GM12878 (cell line): ENCODE data around the gene DGKI. TPM values are rescaled to one million over a fixed set of nuclear protein-coding genes. Genes with fewer than 3 reads are reported as not detected.

Source experiments
- ATAC-seq: fragments of 200-7000 bp; cut with Tn5 transposase; 3 replicates; pipeline ENCODE4 v1.9.1; 2020; ENCODE audit warnings: mild to moderate bottlenecking, moderate library complexity
- BruUV-seq: library from RNA; stranded (reverse); fragments of 400-500 nt; replicated peaks from 2 replicates; lab custom pipeline; 2021; lab: Mats Ljungman, UMichigan
- CTCF ChIA-PET: fragments of 300-600 bp; sonication (Branson Sonifier 250); formaldehyde crosslinking; extraction: SDS; loops from one replicate; lab custom pipeline; 2021; ENCODE audit warnings: inconsistent platforms; lab: Yijun Ruan, JAX
- POLR2A ChIA-PET: fragments of 350-600 bp; formaldehyde crosslinking; extraction: SDS; loops from one replicate; lab custom pipeline; 2021; ENCODE audit warnings: inconsistent platforms; lab: Charles Lee
- RAD21 ChIA-PET: fragments of 300-600 bp; sonication (Branson Sonifier 250); formaldehyde crosslinking; loops from one replicate; lab custom pipeline; 2023; ENCODE audit warnings: antibody characterized with exemption; ENCODE audit not compliant: unreplicated experiment; lab: Charles Lee
- SMC1A ChIA-PET: fragments of 300-600 bp; sonication (Branson Sonifier 250); formaldehyde crosslinking; loops from one replicate; lab custom pipeline; 2023; ENCODE audit not compliant: unreplicated experiment, uncharacterized antibody; lab: Charles Lee
- DNase-seq: peaks from one replicate; pipeline ENCODE4 v3.0.0-alpha.2; 2011; ENCODE audit warnings: low read depth, low spot score
- FAIRE-seq: peaks from 3 replicates; lab custom pipeline; 2011; peaks lifted over from hg19 to GRCh38; lab: Jason Lieb, UNC
- H2AFZ ChIP-seq: 2 replicates; pipeline ENCODE4 v1.6.0; 2011; ENCODE audit warnings: low read depth, low read length, control low read depth; ENCODE audit not compliant: control insufficient read depth
- H3K27ac ChIP-seq: 2 replicates; pipeline ENCODE4 v1.5.1; 2011; ENCODE audit warnings: control low read depth; ENCODE audit not compliant: control insufficient read depth, insufficient read depth
- H3K27me3 ChIP-seq, 2 experiments: replicated peaks in 1 of 2; 2 replicates each; pipeline versions ENCODE4 v1.6.0 to v1.6.1; 2011; ENCODE audit warnings: low read length in 1 of 2; ENCODE audit not compliant: control insufficient read depth in 2 of 2, insufficient read depth in 2 of 2
- H3K36me3 ChIP-seq, 2 experiments: 2 replicates each; pipeline ENCODE4 v1.5.1; 2011; ENCODE audit warnings: low read length in 1 of 2; ENCODE audit not compliant: control insufficient read depth in 2 of 2, insufficient read depth in 2 of 2
- H3K4me1 ChIP-seq: 2 replicates; pipeline ENCODE4 v1.6.1; 2011; ENCODE audit warnings: mild to moderate bottlenecking, low read length, moderate library complexity, mixed read lengths; ENCODE audit not compliant: control insufficient read depth, insufficient read depth
- H3K4me2 ChIP-seq: 2 replicates; pipeline ENCODE4 v1.6.0; 2011; ENCODE audit warnings: control low read depth; ENCODE audit not compliant: control insufficient read depth, insufficient read depth
- H3K4me3 ChIP-seq: fragments of 200-600 bp; sonication (generic); 2 replicates; pipeline ENCODE4 v1.5.1; 2016
- H3K79me2 ChIP-seq: 2 replicates; pipeline ENCODE4 v1.6.0; 2011; ENCODE audit warnings: low read length; ENCODE audit not compliant: control insufficient read depth, insufficient read depth
- H3K9ac ChIP-seq: 2 replicates; pipeline ENCODE4 v1.8.0; 2011; ENCODE audit warnings: low read length, control low read depth, mixed read lengths; ENCODE audit not compliant: control insufficient read depth, insufficient read depth
- H3K9me3 ChIP-seq: replicated peaks from 3 replicates; pipeline ENCODE4 v1.5.1; 2011; ENCODE audit warnings: mild to moderate bottlenecking, low read length; ENCODE audit not compliant: control insufficient read depth, insufficient read depth
- H4K20me1 ChIP-seq: 2 replicates; pipeline ENCODE4 v1.6.0; 2011; ENCODE audit not compliant: control insufficient read depth, insufficient read depth
- ESRRA ChIP-seq: IDR thresholded peaks from 2 replicates; pipeline ENCODE4 v1.6.1; 2012; ENCODE audit warnings: mild to moderate bottlenecking, low read length, improper control_type of control experiment
- NR2C1 ChIP-seq: fragments of 450-650 bp; IDR thresholded peaks from 2 replicates; pipeline ENCODE4 v1.6.1; 2017; ENCODE audit warnings: antibody characterized with exemption, mild to moderate bottlenecking, moderate library complexity
- RAD21 ChIP-seq: IDR thresholded peaks from 2 replicates; pipeline ENCODE4 v1.6.1; 2011; ENCODE audit warnings: mild to moderate bottlenecking, low read depth, low read length, moderate library complexity; ENCODE audit not compliant: insufficient read depth
- SUPT20H ChIP-seq: IDR thresholded peaks from 2 replicates; pipeline ENCODE4 v1.6.1; 2011; ENCODE audit warnings: low read depth, mild to moderate bottlenecking, low read length, moderate library complexity, borderline replicate concordance; ENCODE audit not compliant: control insufficient read depth
- ZNF687 ChIP-seq: fragments of 450-650 bp; IDR thresholded peaks from 2 replicates; pipeline ENCODE4 v1.6.1; 2017; ENCODE audit warnings: mild to moderate bottlenecking, moderate library complexity
- WGBS: methylation state at CpG from one replicate; pipeline ENCODE4 v1.1.6; 2016; ENCODE audit warnings: low lambda C conversion rate; ENCODE audit not compliant: insufficient replicate concordance, insufficient coverage; ENCODE audit errors: missing lambda C conversion rate; 5-methylcytosine and 5-hydroxymethylcytosine counted together
- in situ Hi-C: fragments of 300-500 bp; cut with MboI; formaldehyde crosslinking; loops from 9 replicates; pipeline ENCODE4 v1.14.3; 2018; ENCODE audit warnings: mixed read lengths
- intact Hi-C: fragments of 100-400 bp; cut with micrococcal nuclease; formaldehyde crosslinking; loops from one replicate; pipeline ENCODE4 v1.14.2; 2022; ENCODE audit not compliant: unreplicated experiment
- polyA plus RNA-seq, 11 experiments: library from polyadenylated mRNA; depleted of rRNA in 4 of 11; unstranded in 6 of 11; stranded (reverse) in 5 of 11; fragments of >200 nt; fragmentation: Nextera tagmentation in 4 of 11; fragmentation: Illumina TruSeq in 1 of 11; extraction: Ambion mirVana in 4 of 11; extraction: Trizol in 1 of 11; gene quantifications; 1 replicate in 1 of 11; 2 replicates in 10 of 11; pipeline versions ENCODE4 v1.2.1 to v1.2.3, GENCODE V29; 2011 to 2016; ENCODE audit warnings: inconsistent platforms in 2 of 11, missing spikeins in 2 of 11, low read depth in 1 of 11
- total RNA-seq, 4 experiments: library from RNA; depleted of rRNA in 3 of 4; stranded (reverse); fragments of >200 nt in 3 of 4; fragmentation: Illumina TruSeq in 1 of 4; extraction: Trizol in 1 of 4; gene quantifications; 2 replicates each; pipeline versions ENCODE4 v1.2.1 to v1.2.3, GENCODE V29; 2013 to 2021
- TF ChIP-seq, protein P1 (sequence below): fragments of 450-650 bp; formaldehyde crosslinking; IDR thresholded peaks from 2 replicates; pipeline ENCODE4 v1.5.0; 2022; ENCODE audit warnings: mild to moderate bottlenecking, missing genetic modification characterization

Gene DGKI
- total and polyA plus RNA-seq, 10 of the 15 experiments (the other 5 are each of a cell fraction or from before 2014, with no cell fraction given) = 10.4 to 37.1 (median 22.1) TPM

GRCh38 chr7:137667633-137668387 is 179.0 kb downstream of the DGKI start (continued):
- TF ChIP-seq NR2C1 (no peak), ESRRA (no peak), SUPT20H (no peak)

DNA sequence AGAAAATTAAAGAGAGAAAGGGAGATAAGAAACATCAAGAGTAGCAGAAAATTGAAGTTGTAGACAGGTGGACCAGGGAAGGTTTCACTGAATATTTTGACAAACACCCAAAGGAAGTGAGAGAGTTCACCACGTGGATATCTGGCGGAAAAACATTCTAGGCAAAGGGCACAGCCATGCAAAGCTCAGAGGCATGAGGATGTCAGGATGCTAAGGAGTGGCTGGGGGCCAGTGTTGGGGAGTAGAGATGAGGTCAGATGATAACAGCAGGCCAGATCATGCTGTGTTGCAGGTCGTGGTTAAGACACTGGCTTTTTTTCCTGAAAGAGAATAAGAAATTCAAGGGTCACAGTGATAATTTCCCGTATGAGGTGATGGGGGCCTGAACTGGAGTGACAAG is 181.9 kb downstream of the DGKI start:
- Histone ChIP-seq H3K27ac (no peak overlapping the region), H3K4me3 (no peak overlapping the region), H4K20me1 (no peaks in the 10 kb centered on the region), H3K9me3 (no peaks in the 10 kb centered on the region), H3K79me2 (no peaks in the 10 kb centered on the region), H3K27me3 (no peaks in the 10 kb centered on the region), H3K36me3 (no peaks in the 10 kb centered on the region), H3K4me1 (no peaks in the 10 kb centered on the region), H3K9ac (no peak overlapping the region), H3K4me2 (no peak overlapping the region), H2AFZ (no peak overlapping the region)
- intact Hi-C loops (no loop called here), in situ Hi-C loops (no loop called here)
- RAD21 ChIA-PET = interaction anchor here (1.1 to 8.7 kb wide), 4 partner anchors 8 to 93 kb away, joined by 4 to 141 read pairs (median 16); no protein-coding TSS in a partner anchor
- POLR2A ChIA-PET = interaction anchor here (0.6 to 1.2 kb wide), 4 partner anchors 11 to 333 kb away, joined by 3 to 5 read pairs (median 4); no protein-coding TSS in a partner anchor
- no peak for FAIRE-seq
- ATAC-seq = peak; percentile 10; the same call in 2 of the 3 replicates
- CTCF ChIA-PET = interaction anchor here (0.6 to 2.3 kb wide), 4 partner anchors 8 to 147 kb away, joined by 3 to 18 read pairs (median 5); no protein-coding TSS in a partner anchor
- DNase-seq = no peak
- peak; percentile 30; the same call in 1 of the 2 replicates for TF ChIP-seq ZNF687
- no peak for TF ChIP-seq RAD21
- TF ChIP-seq, protein P1, sequence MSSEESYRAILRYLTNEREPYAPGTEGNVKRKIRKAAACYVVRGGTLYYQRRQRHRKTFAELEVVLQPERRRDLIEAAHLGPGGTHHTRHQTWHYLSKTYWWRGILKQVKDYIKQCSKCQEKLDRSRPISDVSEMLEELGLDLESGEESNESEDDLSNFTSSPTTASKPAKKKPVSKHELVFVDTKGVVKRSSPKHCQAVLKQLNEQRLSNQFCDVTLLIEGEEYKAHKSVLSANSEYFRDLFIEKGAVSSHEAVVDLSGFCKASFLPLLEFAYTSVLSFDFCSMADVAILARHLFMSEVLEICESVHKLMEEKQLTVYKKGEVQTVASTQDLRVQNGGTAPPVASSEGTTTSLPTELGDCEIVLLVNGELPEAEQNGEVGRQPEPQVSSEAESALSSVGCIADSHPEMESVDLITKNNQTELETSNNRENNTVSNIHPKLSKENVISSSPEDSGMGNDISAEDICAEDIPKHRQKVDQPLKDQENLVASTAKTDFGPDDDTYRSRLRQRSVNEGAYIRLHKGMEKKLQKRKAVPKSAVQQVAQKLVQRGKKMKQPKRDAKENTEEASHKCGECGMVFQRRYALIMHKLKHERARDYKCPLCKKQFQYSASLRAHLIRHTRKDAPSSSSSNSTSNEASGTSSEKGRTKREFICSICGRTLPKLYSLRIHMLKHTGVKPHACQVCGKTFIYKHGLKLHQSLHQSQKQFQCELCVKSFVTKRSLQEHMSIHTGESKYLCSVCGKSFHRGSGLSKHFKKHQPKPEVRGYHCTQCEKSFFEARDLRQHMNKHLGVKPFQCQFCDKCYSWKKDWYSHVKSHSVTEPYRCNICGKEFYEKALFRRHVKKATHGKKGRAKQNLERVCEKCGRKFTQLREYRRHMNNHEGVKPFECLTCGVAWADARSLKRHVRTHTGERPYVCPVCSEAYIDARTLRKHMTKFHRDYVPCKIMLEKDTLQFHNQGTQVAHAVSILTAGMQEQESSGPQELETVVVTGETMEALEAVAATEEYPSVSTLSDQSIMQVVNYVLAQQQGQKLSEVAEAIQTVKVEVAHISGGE = no peak
- 21% methylated on average over 4 of the region's 4 CpGs for WGBS
- no TSS peak for BruUV-seq
- SMC1A ChIA-PET = interaction anchor here (1.1 to 3.5 kb wide), 2 partner anchors 198 to 230 kb away, joined by 4 to 19 read pairs; no protein-coding TSS in a partner anchor
